Pancreas (tissue), 10 donors: ENCODE results near the gene VSTM5. TPM values are rescaled to one million over a fixed set of nuclear protein-coding genes. Genes with fewer than 3 reads are reported as not detected.

Experiments used
- ATAC-seq, 4 donors: fragments of 200-7000 bp; cut with Tn5 transposase; one replicate each; pipeline versions ENCODE4 v1.8.0 to v1.9.1; 2020; ENCODE audit warnings: mild to moderate bottlenecking in 4 of 4, moderate library complexity in 4 of 4
- DNase-seq, 6 donors: peaks; one replicate each; pipeline ENCODE4 v3.0.0-alpha.2; 2020
- FAIRE-seq: peaks from 2 replicates; lab custom pipeline; 2012; peaks lifted over from hg19 to GRCh38; lab: Jason Lieb, UNC
- H3K27ac ChIP-seq, 4 donors: fragments of 200-600 bp; sonication (generic); 1 replicate in 3 of 4; 2 replicates in 1 of 4; pipeline versions ENCODE4 v1.5.0 to v1.8.0; 2020
- H3K27me3 ChIP-seq, 4 donors: fragments of 200-600 bp; one replicate each; pipeline ENCODE4 v1.8.0; 2021
- H3K36me3 ChIP-seq, 3 donors: fragments of 200-600 bp; sonication (generic) in 1 of 3; one replicate each; pipeline versions ENCODE4 v1.5.0 to v1.8.0; 2020 to 2021
- H3K4me1 ChIP-seq, 3 donors: fragments of 200-600 bp; one replicate each; pipeline ENCODE4 v1.8.0; 2021
- H3K4me3 ChIP-seq, 4 donors: fragments of 200-600 bp; sonication (generic) in 2 of 4; one replicate each; pipeline versions ENCODE4 v1.5.0 to v1.8.0; 2020 to 2021
- H3K9me3 ChIP-seq, 4 donors: fragments of 200-600 bp; one replicate each; pipeline ENCODE4 v1.8.0; 2021
- CTCF ChIP-seq, 4 donors: fragments of 200-600 bp; sonication (generic) in 3 of 4; IDR thresholded peaks; one replicate each; pipeline versions ENCODE4 v1.5.0 to v1.8.0; 2021; ENCODE audit warnings: antibody characterized with exemption in 4 of 4
- WGBS, 2 donors: extraction: QIAGEN DNeasy Blood & Tissue Kit; methylation state at CpG; one replicate each; pipeline ENCODE4 v1.1.7; 2013; 5-methylcytosine and 5-hydroxymethylcytosine counted together
- intact Hi-C, 3 donors: fragments of 100-400 bp; cut with DNase I; formaldehyde crosslinking; loops; one replicate each; pipeline versions ENCODE4 v1.11.1 to v1.14.2; 2022
- polyA plus RNA-seq, 2 donors: library from polyadenylated mRNA; stranded (reverse); fragments of 200-250 nt; gene quantifications; one replicate each; pipeline ENCODE4 v1.2.3, GENCODE V29; 2013
- total RNA-seq, 6 donors: library from RNA; stranded (reverse); fragmentation: NEBNext Ultra II Directional in 4 of 6; extraction: Animal tissue kit (Norgen Biotek cat#: 25700) in 4 of 6; gene quantifications; one replicate each; pipeline versions ENCODE4 v1.2.1 to v1.2.4, GENCODE V29; 2021 to 2023
- donor health status: healthy with polysubstance abuse.
- donor health status: DM: no; HTN: no; CAD: no; lungs with moderate emphysema.
- donor health status: DM: no; HTN: no; CAD: no.
- donor health status: control.
- donor health status: control.
- donor health status: Bipolar disorder and iron deficiency.
- donor health status: DM: yes; HTN: yes; CAD: no.
- donor health status: DM: no; HTN: no; CAD: no.
- donor health status: DM: no; HTN: no; CAD: no.
- donor health status: DM: yes; HTN: yes; CAD: no.

The VSTM5 gene
- total and polyA plus RNA-seq, 8 donors = 0.18 to 0.31 (median 0.25) TPM

- no peak for TF ChIP-seq CTCF (IDR thresholded peaks at IDR 0.05)
- Histone ChIP-seq H3K27ac (no peak overlapping the region), H3K9me3 (no peaks in the 10 kb centered on the region), H3K36me3 (no peaks in the 10 kb centered on the region), H3K27me3 (no peaks in the 10 kb centered on the region), H3K4me1 (peaks cover 0 to 5% (median 0%) of the 10 kb centered on the region in 3 donors), H3K4me3 (peak overlapping the region in 1 of 4 donors; percentile 57)
- no peak for ATAC-seq
- intact Hi-C loops = no loop called here
- no peak for DNase-seq
- FAIRE-seq = no peak
- WGBS, 2 donors = 94 to 96% methylated on average over 5 of the region's 5 CpGs
Measured at GRCh38 chr11:93849201-93849600, 1.2 kb downstream of the VSTM5 start.

- intact Hi-C loops = no loop called here
- DNase-seq (no peak), ATAC-seq (no peak), FAIRE-seq (no peak)
- H3K27me3 ChIP-seq = no peaks in the 10 kb centered on the region
- no peaks in the 10 kb centered on the region for H3K9me3 ChIP-seq
- peaks cover 0 to 5% (median 0%) of the 10 kb centered on the region in 3 donors for H3K4me1 ChIP-seq
- no peak for TF ChIP-seq CTCF (IDR thresholded peaks at IDR 0.05)
- H3K27ac ChIP-seq = no peak overlapping the region
- no peaks in the 10 kb centered on the region for H3K36me3 ChIP-seq
- no peak overlapping the region for H3K4me3 ChIP-seq
- WGBS, 2 donors = 87% methylated on average over 2 of the region's 2 CpGs
Measured at GRCh38 chr11:93846411-93846810, 4.0 kb downstream of the VSTM5 start.

- Histone ChIP-seq H3K9me3 (no peaks in the 10 kb centered on the region), H3K27me3 (no peaks in the 10 kb centered on the region), H3K36me3 (no peaks in the 10 kb centered on the region), H3K4me3 (no peak overlapping the region), H3K4me1 (peaks cover 0 to 5% (median 0%) of the 10 kb centered on the region in 3 donors), H3K27ac (no peak overlapping the region)
- DNase-seq = no peak
- WGBS, 2 donors = 82 to 88% methylated on average over 8 of the region's 8 CpGs
- TF ChIP-seq CTCF (IDR thresholded peaks at IDR 0.05) = no peak
- FAIRE-seq = no peak
- intact Hi-C loops = no loop called here
- ATAC-seq = no peak
Measured at GRCh38 chr11:93845181-93846092, 5.0 kb downstream of the VSTM5 start.

- peaks cover 0 to 3% (median 0%) of the 10 kb centered on the region in 3 donors for H3K4me1 ChIP-seq
- no peak overlapping the region for H3K4me3 ChIP-seq
- FAIRE-seq (no peak), DNase-seq (no peak), ATAC-seq (no peak)
- no peaks in the 10 kb centered on the region for H3K36me3 ChIP-seq
- intact Hi-C loops = no loop called here
- no peak for TF ChIP-seq CTCF (IDR thresholded peaks at IDR 0.05)
- H3K27me3 ChIP-seq = no peaks in the 10 kb centered on the region
- no peak overlapping the region for H3K27ac ChIP-seq
- no peaks in the 10 kb centered on the region for H3K9me3 ChIP-seq
- 80 to 86% methylated on average over 7 of the region's 7 CpGs for WGBS, 2 donors
Measured at GRCh38 chr11:93844568-93844967, 5.8 kb downstream of the VSTM5 start.

- Histone ChIP-seq H3K4me1 (no peaks in the 10 kb centered on the region), H3K27me3 (no peaks in the 10 kb centered on the region), H3K36me3 (no peaks in the 10 kb centered on the region), H3K4me3 (no peak overlapping the region), H3K27ac (no peak overlapping the region), H3K9me3 (no peaks in the 10 kb centered on the region)
- FAIRE-seq (no peak), ATAC-seq (no peak), DNase-seq (no peak)
- intact Hi-C loops = no loop called here
- TF ChIP-seq CTCF (IDR thresholded peaks at IDR 0.05) = no peak
- 94 to 95% methylated on average over 5 of the region's 5 CpGs for WGBS, 2 donors
Measured at GRCh38 chr11:93843906-93844305, 6.5 kb downstream of the VSTM5 start.
